ENCODE results near the gene MGRN1. TPM values are rescaled to one million over a fixed set of nuclear protein-coding genes. Genes with fewer than 3 reads are reported as not detected.

The MGRN1 gene
- total RNA-seq, 4 donors from 2014 or later: 26.4 to 51.8 (median 31.4) TPM

- DNase-seq (ENCODE audit: low spot score): no peak
- no peak for TF ChIP-seq CTCF (IDR thresholded peaks at IDR 0.05)
- no peak for ATAC-seq (ENCODE audit: low FRiP score)
These were observed 15.2 kb upstream of the MGRN1 start for GRCh38 chr16:4609200-4610010.

- TF ChIP-seq CTCF (IDR thresholded peaks at IDR 0.05): no peak
- ATAC-seq (ENCODE audit: low FRiP score): no peak
- DNase-seq (ENCODE audit: low spot score): no peak
These were observed 14.3 kb upstream of the MGRN1 start for GRCh38 chr16:4610011-4611005.

- no peak for ATAC-seq (ENCODE audit: low FRiP score)
- TF ChIP-seq CTCF (IDR thresholded peaks at IDR 0.05): no peak
- DNase-seq (ENCODE audit: low spot score): no peak
These were observed 13.1 kb upstream of the MGRN1 start for GRCh38 chr16:4611337-4612021.

DNA sequence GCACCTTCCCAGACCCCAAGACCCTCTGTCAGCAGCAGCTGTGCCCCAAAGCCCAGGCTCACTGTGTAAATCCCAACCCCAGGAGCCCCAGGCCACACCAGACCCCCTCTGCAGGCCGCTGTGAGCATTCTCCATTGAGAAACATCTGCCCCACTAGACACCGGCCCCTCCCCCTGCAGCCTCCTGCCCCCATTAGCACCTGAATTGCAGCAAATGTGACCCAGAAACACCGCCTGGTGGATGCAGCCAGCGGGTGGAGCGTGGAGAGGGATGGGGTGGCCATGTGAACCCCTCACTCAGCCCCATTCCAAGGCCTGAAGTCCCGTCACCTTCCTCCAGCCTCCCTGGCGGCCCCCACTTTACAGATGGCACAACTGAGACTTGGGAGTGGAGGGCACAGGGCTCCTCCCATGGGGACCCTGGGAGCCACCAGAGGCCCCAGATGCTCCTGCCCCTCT lies 12.1 kb upstream of the MGRN1 start:
- DNase-seq (ENCODE audit: low spot score): no peak
- TF ChIP-seq CTCF (IDR thresholded peaks at IDR 0.05): no peak

DNA sequence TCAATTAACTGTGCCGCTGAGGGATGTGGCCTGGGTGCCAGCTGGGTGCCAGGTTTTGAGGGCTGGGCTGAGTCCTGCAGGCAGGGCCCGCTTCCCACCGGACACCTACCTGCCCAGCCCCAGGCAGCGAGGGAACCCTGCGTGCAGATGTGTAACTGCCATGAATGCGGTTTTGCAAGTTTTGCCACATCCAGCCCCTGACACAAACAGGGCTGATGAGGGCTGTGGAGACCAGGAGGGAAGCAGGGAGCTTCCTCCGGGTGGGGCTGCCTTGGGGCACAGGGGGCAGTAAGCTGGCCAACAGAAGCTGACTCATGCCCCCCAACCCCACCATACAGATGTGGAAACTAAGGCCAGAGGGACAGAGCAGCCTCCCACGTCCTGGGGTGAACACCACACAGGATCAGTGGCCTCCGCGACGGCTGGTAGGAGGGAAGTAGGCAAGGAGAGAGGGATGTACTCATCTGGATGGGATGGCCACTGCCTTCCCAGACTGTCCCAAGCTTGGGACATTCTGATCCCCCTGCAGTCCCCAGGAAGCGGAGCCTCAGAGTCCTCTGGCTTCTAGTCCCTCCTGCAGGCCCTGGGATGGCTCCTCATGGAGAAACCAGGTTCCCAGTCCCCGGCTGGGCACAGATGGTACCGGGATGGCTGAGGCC lies 11.5 kb upstream of the MGRN1 start:
- DNase-seq (ENCODE audit: low spot score): no peak
- TF ChIP-seq CTCF (IDR thresholded peaks at IDR 0.05): no peak
- ATAC-seq (ENCODE audit: low FRiP score): no peak

More for the DNA sequence above, 12.1 kb upstream of the MGRN1 start:
- ATAC-seq (ENCODE audit: low FRiP score): no peak
